ENCODE results near the gene NSF.
"Not testable (repeated sequence)": the region's sequence is repeated elsewhere in the genome, so short reads cannot be mapped to it uniquely, and the experiment has no call there.

NSF gene

DNA sequence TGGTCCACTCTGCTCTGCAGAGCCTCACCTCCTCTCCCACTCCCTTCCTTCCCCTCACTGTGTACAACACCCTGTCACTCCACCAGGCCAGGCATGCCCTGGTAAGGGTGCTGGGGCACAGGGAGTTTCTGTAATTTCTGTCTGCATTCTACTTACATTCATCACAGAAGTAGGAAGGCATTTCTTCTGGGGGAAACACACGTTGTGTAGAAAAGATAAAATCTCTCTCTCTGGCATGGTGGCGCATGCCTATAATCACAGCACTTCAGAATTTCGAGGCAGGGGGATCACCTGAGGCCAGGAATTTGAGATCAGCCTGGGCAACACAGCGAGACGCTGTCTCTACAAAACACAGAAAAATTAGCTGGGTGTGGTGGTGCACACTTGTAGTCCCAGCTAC is 201.1 kb downstream of the NSF start:
- Histone ChIP-seq H3K9me3 (ENCODE audit: control insufficient read depth, insufficient read depth, low read length) (no peaks in the 10 kb centered on the region), H3K4me1 (ENCODE audit: control insufficient read depth, low read length) (no peaks in the 10 kb centered on the region), H3K36me3 (ENCODE audit: control insufficient read depth, low read length) (no peaks in the 10 kb centered on the region), H3K79me2 (ENCODE audit: control insufficient read depth, low read length) (no peaks in the 10 kb centered on the region), H3K27ac (ENCODE audit: low read depth, low read length) (no peak overlapping the region), H3K4me3 (ENCODE audit: low read length) (no peak overlapping the region), H4K20me1 (ENCODE audit: control insufficient read depth, insufficient read depth, low read depth, low read length) (no peaks in the 10 kb centered on the region), H3K27me3 (ENCODE audit: control insufficient read depth, low read length) (peaks cover 16% of the 10 kb centered on the region), H3F3A (ENCODE audit: control insufficient read depth, insufficient read depth) (no peaks in the 10 kb centered on the region), H3K4me2 (ENCODE audit: low read length) (no peak overlapping the region), H3K9me2 (replicated peaks; ENCODE audit: control insufficient read depth, low read length) (no peaks in the 10 kb centered on the region)
- TF ChIP-seq EZH2phosphoT487 (IDR thresholded peaks at IDR 0.05; ENCODE audit: borderline replicate concordance, low read length): no peak
- TF ChIP-seq, protein P1, sequence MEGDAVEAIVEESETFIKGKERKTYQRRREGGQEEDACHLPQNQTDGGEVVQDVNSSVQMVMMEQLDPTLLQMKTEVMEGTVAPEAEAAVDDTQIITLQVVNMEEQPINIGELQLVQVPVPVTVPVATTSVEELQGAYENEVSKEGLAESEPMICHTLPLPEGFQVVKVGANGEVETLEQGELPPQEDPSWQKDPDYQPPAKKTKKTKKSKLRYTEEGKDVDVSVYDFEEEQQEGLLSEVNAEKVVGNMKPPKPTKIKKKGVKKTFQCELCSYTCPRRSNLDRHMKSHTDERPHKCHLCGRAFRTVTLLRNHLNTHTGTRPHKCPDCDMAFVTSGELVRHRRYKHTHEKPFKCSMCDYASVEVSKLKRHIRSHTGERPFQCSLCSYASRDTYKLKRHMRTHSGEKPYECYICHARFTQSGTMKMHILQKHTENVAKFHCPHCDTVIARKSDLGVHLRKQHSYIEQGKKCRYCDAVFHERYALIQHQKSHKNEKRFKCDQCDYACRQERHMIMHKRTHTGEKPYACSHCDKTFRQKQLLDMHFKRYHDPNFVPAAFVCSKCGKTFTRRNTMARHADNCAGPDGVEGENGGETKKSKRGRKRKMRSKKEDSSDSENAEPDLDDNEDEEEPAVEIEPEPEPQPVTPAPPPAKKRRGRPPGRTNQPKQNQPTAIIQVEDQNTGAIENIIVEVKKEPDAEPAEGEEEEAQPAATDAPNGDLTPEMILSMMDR (IDR thresholded peaks at IDR 0.05; ENCODE audit: low read depth, low read length, poor library complexity, severe bottlenecking): no peak

DNA sequence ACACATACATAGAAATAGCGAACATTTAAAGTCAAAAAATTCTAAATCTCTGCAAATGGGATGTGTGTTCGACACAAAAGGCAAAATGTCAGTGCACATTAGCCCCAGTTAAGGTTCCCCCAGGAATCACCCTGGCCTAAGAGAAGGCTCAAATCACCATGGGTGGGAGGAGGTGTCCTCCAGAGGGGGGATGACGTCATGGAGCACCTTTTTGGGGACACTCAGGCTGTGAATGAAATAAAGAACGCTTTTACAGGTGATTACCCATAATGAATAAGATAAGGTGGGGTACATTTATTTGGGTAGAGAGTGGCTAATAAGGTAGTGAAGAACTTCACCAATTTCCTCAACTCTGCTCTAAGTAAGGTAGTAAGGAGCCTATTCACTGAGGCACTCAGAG is 201.6 kb downstream of the NSF start:
- Histone ChIP-seq H3K9me3 (ENCODE audit: control insufficient read depth, insufficient read depth, low read length) (no peaks in the 10 kb centered on the region), H4K20me1 (ENCODE audit: control insufficient read depth, insufficient read depth, low read depth, low read length) (no peaks in the 10 kb centered on the region), H3K27ac (ENCODE audit: low read depth, low read length) (no peak overlapping the region), H3K4me1 (ENCODE audit: control insufficient read depth, low read length) (no peaks in the 10 kb centered on the region), H3K4me2 (ENCODE audit: low read length) (no peak overlapping the region), H3K79me2 (ENCODE audit: control insufficient read depth, low read length) (no peaks in the 10 kb centered on the region), H3K9me2 (replicated peaks; ENCODE audit: control insufficient read depth, low read length) (no peaks in the 10 kb centered on the region), H3K36me3 (ENCODE audit: control insufficient read depth, low read length) (no peaks in the 10 kb centered on the region), H3K4me3 (ENCODE audit: low read length) (no peak overlapping the region), H3K27me3 (ENCODE audit: control insufficient read depth, low read length) (peaks cover 16% of the 10 kb centered on the region), H3F3A (ENCODE audit: control insufficient read depth, insufficient read depth) (no peaks in the 10 kb centered on the region)
- no peak for TF ChIP-seq EZH2phosphoT487 (IDR thresholded peaks at IDR 0.05; ENCODE audit: borderline replicate concordance, low read length)
- TF ChIP-seq, protein P1 (IDR thresholded peaks at IDR 0.05; ENCODE audit: low read depth, low read length, poor library complexity, severe bottlenecking): no peak

DNA sequence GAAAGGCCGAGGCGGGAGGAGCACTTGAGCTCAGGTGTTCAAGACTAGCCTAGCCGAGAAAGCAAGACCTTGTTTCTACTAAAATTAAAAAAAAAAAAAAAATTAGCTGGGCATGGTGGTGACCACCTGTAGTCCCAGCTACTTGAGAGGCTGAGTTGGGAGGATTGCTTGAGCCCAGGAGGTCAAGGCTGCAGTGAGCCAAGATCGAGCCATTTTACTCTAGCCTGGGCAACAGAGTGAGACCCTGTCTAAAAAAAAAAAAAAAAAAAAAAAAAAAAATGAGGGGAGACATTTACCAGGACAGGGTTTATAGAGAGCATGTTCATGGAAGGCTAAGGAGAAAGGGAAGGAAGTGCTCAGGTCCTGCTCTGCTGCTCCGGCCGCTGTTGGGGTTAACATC is 202.6 kb downstream of the NSF start:
- peaks cover 16% of the 10 kb centered on the region for H3K27me3 ChIP-seq (ENCODE audit: control insufficient read depth, low read length)

DNA sequence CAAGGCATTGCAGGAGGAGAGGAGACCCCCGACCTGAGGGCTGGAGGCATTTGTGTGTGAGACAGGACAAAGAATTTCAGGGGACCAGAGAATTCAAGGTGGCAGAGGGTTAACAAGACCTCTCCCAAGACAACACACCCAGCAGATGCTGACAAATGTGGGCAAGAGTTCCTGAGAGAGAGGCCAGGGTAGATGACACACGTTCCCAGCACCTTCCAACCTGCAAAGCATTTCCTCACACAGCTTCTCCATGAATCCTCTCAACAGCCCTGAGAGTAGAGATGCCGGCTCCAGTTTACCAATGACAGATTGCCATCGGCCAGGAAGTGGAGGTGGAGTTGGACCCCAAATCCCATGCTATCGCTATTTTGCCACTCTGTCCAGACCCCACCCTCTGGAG is 203.1 kb downstream of the NSF start:
- H3K27me3 ChIP-seq (ENCODE audit: control insufficient read depth, low read length): peaks cover 16% of the 10 kb centered on the region

More for the DNA sequence above, 202.6 kb downstream of the NSF start:
- H3K9me2 ChIP-seq (replicated peaks; ENCODE audit: control insufficient read depth, low read length); H3K27ac ChIP-seq (ENCODE audit: low read depth, low read length); H3K4me2 ChIP-seq (ENCODE audit: low read length); H3F3A ChIP-seq (ENCODE audit: control insufficient read depth, insufficient read depth); H3K36me3 ChIP-seq (ENCODE audit: control insufficient read depth, low read length); H3K4me1 ChIP-seq (ENCODE audit: control insufficient read depth, low read length); H3K4me3 ChIP-seq (ENCODE audit: low read length); H4K20me1 ChIP-seq (ENCODE audit: control insufficient read depth, insufficient read depth, low read depth, low read length); H3K79me2 ChIP-seq (ENCODE audit: control insufficient read depth, low read length); H3K9me3 ChIP-seq (ENCODE audit: control insufficient read depth, insufficient read depth, low read length): not testable (repeated sequence)

More for the DNA sequence above, 203.1 kb downstream of the NSF start:
- Histone ChIP-seq H4K20me1 (ENCODE audit: control insufficient read depth, insufficient read depth, low read depth, low read length) (no peaks in the 10 kb centered on the region), H3K36me3 (ENCODE audit: control insufficient read depth, low read length) (no peaks in the 10 kb centered on the region), H3K79me2 (ENCODE audit: control insufficient read depth, low read length) (no peaks in the 10 kb centered on the region), H3K9me2 (replicated peaks; ENCODE audit: control insufficient read depth, low read length) (no peaks in the 10 kb centered on the region), H3F3A (ENCODE audit: control insufficient read depth, insufficient read depth) (no peaks in the 10 kb centered on the region), H3K4me1 (ENCODE audit: control insufficient read depth, low read length) (no peaks in the 10 kb centered on the region), H3K27ac (ENCODE audit: low read depth, low read length) (no peak overlapping the region), H3K9me3 (ENCODE audit: control insufficient read depth, insufficient read depth, low read length) (no peaks in the 10 kb centered on the region), H3K4me3 (ENCODE audit: low read length) (no peak overlapping the region), H3K4me2 (ENCODE audit: low read length) (no peak overlapping the region)
- no peak for TF ChIP-seq EZH2phosphoT487 (IDR thresholded peaks at IDR 0.05; ENCODE audit: borderline replicate concordance, low read length)
- TF ChIP-seq, protein P1 (IDR thresholded peaks at IDR 0.05; ENCODE audit: low read depth, low read length, poor library complexity, severe bottlenecking): no peak
